NCI-H2196 (cell line): ENCODE data around the gene EFHD1.
"Not testable (repeated sequence)": the region's sequence is repeated elsewhere in the genome, so short reads cannot be mapped to it uniquely, and the experiment has no call there.

Experiments used
- DNase-seq: peaks from one replicate; lab custom pipeline; 2025; ENCODE audit not compliant: unreplicated experiment; lab: John Stamatoyannopoulos, UW

EFHD1 gene

DNA sequence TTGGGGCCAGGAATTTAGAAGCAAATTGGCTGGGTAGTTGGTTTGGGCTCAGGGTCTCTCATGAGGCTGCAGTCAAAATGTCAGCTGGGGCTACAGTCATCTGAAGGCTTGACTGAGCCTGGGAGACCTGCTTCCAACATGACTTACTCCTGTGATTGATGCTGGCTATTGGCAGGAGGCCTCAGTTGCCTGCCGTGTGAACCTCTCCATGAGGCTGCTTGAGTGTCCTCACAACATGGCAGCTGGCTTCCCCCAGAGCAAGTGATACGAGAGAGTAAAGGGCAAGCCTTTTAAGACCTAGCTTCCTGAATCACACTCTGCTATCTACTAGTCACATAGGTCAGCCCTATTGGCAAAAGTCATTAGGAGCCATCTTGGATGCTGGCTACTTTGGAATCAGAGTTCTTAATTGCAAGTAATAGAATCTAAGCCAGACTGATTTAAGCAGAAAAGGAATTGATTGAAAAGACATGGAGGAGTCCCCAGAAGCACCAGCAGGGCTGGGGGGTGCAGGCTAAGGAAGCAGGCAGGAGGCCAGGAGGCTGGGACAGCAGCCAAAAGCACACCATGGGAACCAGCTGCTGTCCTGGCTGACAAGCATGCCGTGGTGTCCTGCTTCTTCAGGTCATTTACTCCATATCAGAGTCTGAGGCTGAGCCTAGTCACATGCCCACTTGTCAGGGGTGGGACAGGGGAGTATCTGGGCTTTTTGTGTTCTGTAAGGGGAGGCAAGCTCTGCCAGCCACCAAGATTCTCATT, 55.9 kb downstream of the EFHD1 start:
- peak; percentile 42 for DNase-seq

DNA sequence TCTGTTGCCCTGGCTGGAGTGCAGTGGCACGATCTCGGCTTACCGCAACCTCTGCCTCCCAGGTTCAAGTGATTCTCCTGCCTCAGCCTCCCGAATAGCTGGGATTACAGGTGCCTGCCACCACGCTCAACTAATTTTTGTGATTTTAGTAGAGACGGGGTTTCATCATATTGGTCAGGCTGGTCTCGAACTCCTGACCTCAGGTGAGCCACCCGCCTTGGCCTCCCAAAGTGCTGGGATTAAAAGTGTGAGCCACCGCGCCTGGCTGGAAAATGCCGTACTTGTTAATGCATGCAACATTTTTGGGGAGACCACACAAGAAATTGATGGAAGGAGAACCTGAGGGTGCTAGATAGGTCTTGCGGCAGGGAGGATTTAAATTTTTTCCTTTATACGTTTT, 57.7 kb downstream of the EFHD1 start:
- DNase-seq = not testable (repeated sequence)

DNA sequence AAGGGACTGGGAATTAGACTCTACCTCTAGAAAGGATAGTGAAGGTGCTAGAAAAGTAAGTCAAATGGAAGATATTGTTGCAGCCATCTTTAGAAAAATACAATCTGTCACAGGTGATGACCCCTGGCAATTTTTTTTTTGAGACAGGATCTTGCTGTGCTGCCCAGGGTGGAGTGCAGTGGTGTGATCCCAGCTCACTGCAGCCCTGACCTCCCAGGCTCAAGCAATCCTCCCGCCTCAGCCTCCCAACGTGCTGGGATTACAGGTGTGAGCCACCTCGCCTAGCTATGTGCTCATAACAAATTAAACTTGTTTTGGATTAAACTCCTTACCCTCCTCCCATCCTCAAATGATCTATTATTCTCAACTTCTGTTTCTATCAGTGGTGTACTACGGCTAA, 59.9 kb downstream of the EFHD1 start:
- DNase-seq = no peak

DNA sequence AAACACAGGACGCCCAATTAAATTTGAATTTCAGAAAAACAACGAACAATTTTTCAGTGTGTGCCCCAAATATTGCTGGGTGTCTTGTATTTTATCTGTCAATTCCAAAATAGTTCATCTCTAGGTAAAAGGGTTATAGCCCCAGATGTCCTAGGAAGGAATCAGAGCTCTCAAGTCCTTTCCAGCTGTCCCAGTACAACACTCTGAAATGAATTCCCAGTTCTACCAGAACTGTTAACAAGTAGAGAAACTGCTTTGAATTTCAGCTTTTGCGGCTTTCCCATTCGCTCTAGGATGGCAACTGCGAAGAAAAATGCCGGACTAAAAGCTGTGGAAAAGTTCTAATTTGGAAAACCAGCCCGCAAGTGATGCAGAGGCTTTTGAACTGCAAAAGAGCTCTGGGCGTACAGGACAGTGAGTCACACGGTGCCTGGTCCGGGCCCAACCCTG, 63.2 kb downstream of the EFHD1 start:
- DNase-seq = no peak

DNA sequence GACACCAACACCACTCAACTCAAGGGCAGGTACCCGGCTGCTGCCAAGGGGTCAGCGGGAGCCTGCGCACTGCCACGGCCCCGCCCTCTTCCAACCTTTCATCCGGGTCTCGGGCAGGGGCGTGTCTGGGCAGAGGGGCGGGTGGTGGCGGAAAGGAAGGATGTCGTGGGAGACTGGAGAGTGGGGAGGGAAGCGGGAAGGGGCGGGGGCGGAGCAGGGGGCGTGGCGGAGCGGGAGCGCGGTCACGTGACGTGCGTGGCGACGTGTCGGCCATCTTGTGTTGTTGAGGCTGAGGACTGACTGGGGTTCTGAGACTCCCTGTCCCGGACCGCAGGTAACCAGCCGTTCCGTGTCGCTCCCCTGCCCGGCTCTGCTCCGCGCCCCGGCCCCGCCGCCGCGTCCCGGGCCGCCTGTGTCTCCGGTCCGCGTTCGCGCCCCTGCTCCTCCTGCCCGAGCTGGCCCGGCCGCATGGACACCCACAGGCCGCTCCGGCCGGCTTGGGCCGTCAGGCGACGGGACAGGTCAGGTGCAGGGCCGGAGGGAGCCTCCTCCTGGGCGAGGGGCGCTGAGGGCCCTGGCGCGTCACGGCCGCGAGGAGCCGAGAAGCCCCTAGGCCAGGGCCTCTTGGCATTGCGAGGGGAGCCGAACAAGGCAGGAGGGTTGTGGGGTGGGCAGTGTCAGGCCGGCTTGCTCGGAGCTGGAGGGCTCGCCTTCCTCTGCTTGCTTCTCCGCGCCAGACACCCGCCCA, 63.8 kb downstream of the EFHD1 start, which contains the start of gene GIGYF2:
Gene GIGYF2, plus strand, starts transcription at position 273 of the 748 bp plus-strand sequence. CDS start 37,867 bp downstream, outside the sequence.
- peak; percentile 96 for DNase-seq

DNA sequence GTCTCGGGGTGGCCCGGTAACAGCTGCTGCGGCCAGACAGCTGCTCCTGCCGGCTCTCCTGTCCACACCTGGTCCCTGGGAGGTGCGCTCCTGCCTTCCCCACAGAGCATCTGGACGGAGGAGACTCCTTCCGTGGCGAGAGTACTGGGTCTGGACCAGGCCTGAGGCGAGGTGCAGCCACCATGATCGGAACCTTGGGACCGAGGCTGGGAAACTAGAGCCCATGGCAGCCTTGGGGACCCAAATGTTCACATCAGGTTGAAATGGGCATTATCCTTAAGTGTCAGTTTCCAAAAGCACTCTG, 64.4 kb downstream of the EFHD1 start:
- no peak for DNase-seq

DNA sequence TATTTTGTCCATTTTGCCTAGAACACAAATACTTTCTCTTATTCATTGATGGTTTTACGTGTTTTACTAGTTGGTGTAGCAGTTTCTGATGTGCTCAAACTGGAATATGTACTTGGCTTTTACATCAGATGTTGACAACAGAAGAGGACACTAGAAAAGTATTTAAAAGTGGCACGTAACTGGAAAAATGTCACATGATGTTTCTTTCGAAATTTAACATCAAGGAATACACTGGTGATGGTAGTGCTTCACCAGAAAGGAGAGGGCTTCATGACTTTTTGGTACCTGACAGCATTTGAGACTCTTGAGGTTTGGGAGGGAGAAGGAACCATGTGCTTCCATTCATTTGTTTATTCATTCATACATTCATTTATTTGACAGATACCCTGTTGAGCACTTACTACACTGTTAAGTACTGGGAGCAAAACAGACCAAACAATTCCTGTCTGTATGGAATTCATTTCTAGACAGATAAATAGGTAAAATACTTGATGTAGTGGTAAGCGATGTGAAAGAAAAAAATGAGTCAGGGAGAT, 65.2 kb downstream of the EFHD1 start:
- no peak for DNase-seq

DNA sequence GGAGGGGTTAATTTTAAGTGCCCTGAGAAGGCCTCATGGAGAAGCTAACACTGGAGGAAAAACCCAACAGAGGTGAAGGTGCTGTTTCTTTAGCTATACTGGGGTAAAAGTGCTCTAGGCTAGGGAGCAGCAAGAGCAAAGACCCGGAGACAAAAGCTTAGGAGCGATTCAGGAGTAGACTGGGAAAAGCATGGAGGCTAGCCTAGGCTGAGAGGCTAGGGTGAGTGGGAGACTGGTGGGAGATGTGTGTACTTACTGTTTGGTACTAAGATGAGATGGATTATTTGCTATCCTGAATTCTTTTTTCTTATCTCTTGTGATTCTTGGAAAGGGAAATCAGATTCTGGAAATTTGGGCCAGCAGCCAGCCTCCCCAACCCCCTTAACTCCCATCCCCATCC, 65.7 kb downstream of the EFHD1 start:
- DNase-seq = no peak

DNA sequence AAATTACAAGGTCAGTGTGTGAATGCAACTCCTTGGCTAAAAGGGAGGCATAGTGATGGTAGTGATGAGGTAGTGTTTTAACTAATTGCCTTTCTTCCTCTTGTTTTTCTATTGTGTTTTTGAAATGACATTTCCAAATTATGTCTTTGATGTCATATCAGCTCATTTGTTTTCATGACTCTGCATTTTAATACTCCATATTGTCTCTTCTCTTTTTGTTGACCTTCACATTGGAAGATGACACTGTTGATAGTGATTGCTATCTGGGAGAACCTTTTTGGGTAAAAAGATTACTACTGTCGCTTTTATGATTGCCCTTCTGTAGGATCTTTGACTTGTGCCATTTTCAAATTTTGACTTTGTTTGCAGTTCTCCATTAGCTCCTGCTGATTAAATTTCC, 66.8 kb downstream of the EFHD1 start:
- DNase-seq = no peak

DNA sequence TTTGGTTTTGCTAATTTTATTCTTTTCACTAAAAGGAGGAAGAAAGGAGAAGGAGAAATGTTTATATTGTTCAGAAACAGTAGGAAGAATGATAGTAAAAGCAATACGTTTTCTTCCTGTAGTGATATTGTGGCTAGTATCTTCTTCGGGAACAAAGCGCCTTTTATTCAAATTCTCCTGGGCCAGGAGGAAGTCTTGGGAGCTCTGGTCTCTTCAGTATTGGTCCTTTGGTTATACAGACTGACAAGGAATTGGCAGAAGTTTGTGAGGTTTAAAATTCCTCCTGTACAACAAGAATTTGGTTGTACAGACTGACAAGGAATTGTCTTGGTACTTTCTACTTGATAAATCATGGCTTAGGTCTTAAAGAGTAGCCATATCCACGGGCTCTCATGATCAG, 73.7 kb downstream of the EFHD1 start:
- no peak for DNase-seq

DNA sequence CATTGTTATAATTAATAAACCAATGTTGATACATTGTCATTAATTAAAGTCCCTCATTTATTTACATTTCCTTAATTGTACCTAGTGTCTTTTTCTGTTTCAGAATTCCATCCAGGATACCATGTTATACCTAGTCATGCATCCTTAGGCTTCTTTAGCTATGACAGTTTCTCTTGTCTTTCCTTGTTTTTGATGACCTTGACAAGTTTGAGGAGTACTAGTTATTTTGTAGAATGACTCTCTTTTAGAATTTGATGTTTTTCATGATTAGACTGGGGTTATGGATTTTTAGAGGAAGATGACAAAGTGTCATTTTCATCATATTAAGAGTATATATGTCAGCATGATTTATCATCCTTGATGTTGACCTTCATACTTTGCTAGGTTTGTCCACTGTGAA, 80.1 kb downstream of the EFHD1 start:
- DNase-seq = no peak

DNA sequence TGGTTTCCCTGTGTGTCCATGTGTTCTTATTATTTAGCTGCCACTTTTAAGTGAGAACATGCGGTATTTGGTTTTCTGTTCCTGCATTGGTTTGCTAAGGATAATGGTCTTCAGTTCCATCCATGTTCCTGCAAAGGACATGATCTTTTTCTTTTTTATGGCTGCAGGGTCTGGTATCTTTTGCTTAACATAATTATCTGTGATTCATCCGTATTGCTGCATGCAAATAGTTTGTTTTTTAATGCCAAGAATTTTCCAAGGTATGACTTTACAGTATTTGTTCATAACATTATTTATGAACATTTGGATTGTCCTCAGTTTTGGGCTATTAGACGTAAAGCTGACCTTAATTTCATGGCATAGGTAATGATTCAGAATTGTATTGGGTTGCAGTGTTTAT, 81.6 kb downstream of the EFHD1 start:
- no peak for DNase-seq

DNA sequence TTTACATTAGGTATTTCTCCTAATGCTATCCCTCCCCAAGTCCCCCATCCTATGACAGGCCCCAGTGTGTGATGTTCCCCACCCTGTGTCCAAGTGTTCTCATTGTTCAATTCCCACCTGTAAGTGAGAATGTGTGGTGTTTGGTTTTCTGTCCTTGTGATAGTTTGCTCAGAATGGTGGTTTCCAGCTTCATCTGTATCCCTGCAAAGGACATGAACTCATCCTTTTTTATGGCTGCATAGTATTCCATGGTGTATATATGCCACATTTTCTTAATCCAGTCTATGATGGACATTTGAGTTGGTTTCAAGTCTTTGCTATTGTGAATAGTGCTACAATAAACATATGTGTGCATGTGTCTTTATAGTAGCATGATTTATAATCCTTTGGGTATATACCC, 86.7 kb downstream of the EFHD1 start:
- DNase-seq = not testable (repeated sequence)

DNA sequence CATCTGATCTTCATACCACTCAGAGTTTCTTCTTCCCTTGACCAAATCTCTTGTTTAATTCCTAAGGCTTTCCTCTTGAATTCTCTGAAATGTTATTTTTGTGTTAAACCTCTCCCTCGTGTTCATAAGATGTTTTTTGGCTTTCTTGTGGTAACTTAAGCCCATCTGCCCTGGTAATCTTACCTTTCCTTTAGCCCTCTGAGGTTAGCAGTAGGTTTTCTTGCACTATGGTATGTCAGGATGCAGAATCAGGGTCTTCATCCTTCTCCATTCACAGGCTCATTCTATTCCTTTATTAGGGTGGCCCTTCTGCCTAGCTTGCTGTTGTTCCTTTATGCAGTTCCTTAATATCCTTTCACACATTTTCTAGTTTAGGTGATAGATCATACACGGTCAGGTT, 87.9 kb downstream of the EFHD1 start:
- no peak for DNase-seq

DNA sequence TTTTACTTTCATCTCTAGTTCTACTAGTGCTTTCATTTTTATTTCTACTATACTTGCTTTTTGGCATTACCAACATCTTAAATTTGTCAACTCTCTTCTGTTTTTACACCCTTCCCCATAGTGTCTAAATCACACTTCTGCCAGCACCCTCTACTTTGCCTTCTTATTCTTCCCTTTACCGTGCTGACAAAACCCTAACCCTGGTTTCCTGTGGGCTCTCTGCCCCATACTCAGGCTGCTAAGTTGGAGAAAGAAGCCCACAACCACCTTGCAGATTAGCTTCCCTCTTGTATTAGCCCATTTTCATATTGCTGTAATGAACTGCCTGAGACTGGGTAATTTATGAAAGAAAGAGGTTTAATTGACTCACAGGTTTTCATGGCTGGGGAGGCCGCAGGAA, 88.5 kb downstream of the EFHD1 start:
- no peak for DNase-seq

DNA sequence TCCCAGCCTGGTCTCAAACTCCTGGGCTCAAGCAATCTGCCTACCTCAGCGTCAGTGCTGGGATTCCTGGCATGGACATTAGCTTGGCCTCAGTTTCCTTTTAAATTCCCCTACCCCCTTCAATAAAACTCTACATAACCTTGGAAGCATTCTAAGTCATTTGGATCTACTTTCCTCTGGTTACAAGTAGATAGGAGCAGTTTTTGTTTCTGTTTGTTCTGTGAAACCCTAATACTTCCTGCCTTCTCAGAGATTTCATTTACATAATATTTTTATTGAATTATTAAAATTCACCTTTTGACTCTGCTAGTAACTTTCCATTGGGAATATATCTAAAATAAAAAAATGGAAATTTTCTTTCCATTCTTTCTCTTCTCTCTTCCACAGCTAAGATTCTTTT, 89.6 kb downstream of the EFHD1 start:
- no peak for DNase-seq

DNA sequence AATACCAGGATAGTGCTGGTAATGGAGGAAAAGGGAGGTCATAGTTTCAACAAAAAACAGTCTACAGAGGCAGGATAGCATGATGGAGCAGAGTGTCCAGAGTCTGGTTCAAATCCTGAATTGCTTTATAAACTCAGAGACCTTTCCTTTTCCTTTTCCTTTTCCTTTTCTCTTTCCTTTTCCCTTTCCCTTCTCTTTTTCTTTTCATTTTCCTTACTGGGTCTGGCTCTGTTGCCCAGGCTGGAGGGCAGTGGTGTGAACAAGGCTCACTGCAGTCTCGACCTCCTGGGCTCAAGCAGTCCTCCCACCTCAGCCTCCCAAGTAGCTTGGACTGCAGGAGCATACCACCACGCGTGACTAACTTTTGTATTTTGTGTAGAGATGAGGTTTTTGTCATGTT, 95.4 kb downstream of the EFHD1 start:
- no peak for DNase-seq

DNA sequence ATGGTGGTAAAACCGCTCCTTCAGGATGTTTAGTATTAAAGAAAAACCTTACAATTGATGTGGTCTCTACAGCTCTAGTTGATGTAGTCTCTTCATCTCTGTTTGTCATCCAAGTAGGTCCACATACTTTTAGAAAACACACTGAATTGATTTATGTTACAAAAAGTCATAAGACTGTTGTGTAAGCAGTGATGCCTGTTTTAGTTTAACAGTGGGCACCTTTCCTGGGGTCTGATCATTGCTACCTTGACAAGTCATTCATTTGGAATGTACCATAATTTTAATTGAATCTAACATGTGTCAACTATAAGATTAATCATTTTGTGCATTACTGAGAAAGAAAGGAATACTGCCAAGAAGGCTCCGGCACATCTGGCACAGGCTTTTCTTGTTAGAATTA, 98.1 kb downstream of the EFHD1 start:
- no peak for DNase-seq
